NB4 (cell line): Measurements from ENCODE around the gene ARHGEF10L.

ENCODE experiments used
- MYC ChIP-seq: IDR thresholded peaks from 2 replicates; pipeline ENCODE4 v1.6.1; 2011; ENCODE audit warnings: low read depth, low read length
- POLR2A ChIP-seq: IDR thresholded peaks from 2 replicates; pipeline ENCODE4 v1.6.1; 2011; ENCODE audit warnings: mild to moderate bottlenecking; ENCODE audit not compliant: insufficient read length; ENCODE audit errors: extremely low read depth
- TF ChIP-seq, protein P1 (sequence below): IDR thresholded peaks from one replicate; pipeline ENCODE4 v1.5.1; 2012; ENCODE audit warnings: low read depth, low read length
- TF ChIP-seq, protein P2 (sequence below): IDR thresholded peaks from 2 replicates; pipeline ENCODE4 v1.6.1; 2011; ENCODE audit warnings: low read depth, low read length

DNA sequence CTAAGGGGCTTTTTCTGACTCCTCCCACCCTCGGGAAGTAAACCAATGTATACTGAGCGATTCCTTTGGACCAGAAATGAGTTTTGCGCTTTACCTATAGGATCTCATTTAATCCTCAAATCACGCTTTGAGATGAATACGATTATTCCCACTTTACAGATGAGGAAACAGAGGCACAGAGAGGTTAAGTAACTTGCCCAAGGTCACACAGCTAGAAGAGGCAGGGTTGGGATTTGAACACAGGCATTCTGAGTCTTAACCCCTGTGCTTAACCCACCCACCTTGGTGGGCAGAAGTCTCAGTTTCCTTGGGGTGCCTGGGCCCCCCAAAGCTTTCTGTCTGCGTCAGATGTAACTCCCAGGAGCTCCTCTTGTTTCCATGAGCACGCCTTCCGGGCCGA lies 129.8 kb downstream of the ARHGEF10L start:
- TF ChIP-seq MYC = no peak
- TF ChIP-seq, protein P1, sequence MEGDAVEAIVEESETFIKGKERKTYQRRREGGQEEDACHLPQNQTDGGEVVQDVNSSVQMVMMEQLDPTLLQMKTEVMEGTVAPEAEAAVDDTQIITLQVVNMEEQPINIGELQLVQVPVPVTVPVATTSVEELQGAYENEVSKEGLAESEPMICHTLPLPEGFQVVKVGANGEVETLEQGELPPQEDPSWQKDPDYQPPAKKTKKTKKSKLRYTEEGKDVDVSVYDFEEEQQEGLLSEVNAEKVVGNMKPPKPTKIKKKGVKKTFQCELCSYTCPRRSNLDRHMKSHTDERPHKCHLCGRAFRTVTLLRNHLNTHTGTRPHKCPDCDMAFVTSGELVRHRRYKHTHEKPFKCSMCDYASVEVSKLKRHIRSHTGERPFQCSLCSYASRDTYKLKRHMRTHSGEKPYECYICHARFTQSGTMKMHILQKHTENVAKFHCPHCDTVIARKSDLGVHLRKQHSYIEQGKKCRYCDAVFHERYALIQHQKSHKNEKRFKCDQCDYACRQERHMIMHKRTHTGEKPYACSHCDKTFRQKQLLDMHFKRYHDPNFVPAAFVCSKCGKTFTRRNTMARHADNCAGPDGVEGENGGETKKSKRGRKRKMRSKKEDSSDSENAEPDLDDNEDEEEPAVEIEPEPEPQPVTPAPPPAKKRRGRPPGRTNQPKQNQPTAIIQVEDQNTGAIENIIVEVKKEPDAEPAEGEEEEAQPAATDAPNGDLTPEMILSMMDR = no peak
- TF ChIP-seq POLR2A = no peak
- TF ChIP-seq, protein P2, sequence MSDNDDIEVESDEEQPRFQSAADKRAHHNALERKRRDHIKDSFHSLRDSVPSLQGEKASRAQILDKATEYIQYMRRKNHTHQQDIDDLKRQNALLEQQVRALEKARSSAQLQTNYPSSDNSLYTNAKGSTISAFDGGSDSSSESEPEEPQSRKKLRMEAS = no peak
